Hematopoietic multipotent progenitor cell treated with erythropoietin and hydrocortisone succinate and interleukin-3 and kit ligand, for 8 days (in vitro differentiated cells): ENCODE measurements around the gene BPI.
"Not testable (repeated sequence)": the region's sequence is repeated elsewhere in the genome, so short reads cannot be mapped to it uniquely, and the experiment has no call there.

Source experiments
- DNase-seq: peaks from one replicate; pipeline ENCODE4 v3.0.0-alpha.2; 2015

Gene BPI

DNA sequence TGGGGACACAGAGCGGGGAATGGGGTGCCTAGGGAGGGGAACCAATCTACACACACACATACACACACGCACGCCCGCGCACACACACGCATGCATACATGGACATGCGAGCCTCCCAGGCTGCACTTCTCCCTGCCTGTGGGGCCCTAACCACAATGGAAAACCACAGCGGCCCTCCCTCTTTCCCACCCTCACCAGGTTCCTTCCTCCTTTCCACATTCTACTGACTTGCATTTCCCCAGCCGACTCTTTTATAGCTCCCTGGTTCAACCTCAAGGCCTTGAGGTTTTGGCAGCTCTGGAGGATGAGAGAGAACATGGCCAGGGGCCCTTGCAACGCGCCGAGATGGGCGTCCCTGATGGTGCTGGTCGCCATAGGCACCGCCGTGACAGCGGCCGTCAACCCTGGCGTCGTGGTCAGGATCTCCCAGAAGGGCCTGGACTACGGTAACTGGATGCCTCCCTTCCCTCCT is at the start of gene BPI:
TSS of gene BPI (plus strand) at position 249 of the 472 bp plus-strand sequence. CDS start at position 317, 68 bp downstream.
- DNase-seq: peak; percentile 30

DNA sequence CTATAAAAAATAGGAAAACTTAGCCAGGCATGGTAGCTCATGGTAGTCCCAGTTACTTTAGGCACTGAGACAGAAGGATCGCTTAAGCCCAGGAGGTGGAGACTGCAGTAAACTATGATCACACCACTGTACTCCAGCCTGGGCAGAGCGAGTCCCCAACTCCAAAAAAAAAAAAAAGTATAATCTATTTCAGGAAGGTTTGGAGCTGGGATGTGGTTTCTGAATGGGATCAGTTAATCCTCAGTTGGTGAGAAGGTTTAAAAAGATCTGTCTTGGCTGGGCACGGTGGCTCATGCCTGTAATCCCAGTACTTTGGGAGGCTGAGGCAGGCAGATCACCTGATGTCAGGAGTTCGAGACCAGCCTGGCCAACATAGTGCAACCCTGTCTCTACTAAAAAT is 49.3 kb upstream of the BPI start:
- DNase-seq: not testable (repeated sequence)

GRCh38 chr20:38255393-38255792 is 48.6 kb upstream of the BPI start:
- DNase-seq: no peak

DNA sequence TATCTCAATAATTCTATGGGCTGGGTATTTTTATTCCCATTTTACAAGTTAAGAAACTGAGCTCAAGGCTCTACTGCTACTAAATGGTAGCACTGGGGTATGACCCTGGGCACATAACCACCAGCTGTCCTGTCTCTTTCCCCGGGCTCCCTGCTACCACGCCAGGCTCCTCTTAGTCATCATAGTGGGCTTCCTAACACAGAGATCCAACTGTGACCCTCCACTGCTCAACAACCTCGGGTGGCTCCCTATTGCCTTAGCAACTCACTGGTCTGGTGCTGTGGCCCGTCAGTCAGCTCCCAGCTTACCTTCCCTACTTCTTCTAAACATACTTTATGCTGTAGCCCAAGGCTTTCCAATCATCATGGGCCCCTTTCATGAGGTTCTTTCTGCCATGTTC is 47.9 kb upstream of the BPI start:
- no peak for DNase-seq

DNA sequence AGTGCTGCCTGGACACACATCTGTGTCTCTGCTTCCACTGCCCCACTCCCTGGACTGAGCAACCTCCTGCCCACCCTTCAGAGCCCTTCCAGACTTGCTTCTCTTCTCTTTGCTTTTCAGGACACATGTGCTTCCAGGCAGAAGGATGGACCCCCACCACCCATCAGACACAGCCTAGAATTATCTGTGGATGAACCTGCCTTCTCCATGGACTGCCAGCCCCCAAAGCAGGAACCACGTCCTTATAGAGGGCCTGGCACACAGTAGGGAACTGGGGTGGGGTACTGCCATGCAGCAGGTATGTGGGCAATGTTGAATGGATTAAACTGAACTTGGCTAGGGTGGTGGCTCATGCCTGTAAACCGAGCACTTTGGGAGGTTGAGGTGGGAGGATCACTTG is 47.0 kb upstream of the BPI start:
- DNase-seq: no peak

DNA sequence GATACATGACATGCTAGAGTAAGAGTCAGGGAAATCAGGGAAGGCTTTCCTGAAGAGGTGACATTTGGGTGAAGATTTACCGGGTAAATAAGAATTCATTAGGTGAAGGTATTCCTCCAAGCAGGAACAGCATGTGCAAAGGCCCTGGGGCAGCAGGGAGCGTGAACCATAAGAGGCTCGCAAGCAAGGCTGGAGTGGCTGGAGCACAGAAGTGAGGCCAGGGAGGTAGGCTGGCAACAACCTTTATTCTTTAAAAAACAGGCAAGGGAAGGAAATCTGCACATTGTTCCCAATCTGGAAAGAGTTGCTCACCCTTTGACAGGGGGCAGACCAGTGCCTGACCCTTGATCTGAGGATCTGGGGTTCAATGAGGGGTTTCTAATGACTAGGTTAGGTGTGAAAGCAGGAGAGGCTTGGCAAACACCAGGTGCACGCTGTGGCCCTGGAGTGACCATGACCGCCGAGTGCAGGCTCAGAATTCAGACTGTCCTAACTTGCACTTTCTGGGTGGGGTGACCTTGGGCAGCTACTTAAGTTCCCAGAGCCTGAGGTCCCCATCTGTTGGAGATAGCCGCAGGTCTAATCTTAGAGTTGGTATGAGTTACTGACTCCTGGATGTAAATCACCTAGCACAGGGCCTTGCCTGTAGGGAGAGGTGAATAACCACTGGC is 45.3 kb upstream of the BPI start:
- DNase-seq: no peak

GRCh38 chr20:38260025-38260377 is 44.0 kb upstream of the BPI start:
- no peak for DNase-seq

- no peak for DNase-seq
Measured at GRCh38 chr20:38260378-38261053, 43.4 kb upstream of the BPI start, which contains the start of gene KIAA1755. Gene KIAA1755 (minus strand): TSS chr20:38260735. CDS start chr20:38260500, 235 bp downstream.

DNA sequence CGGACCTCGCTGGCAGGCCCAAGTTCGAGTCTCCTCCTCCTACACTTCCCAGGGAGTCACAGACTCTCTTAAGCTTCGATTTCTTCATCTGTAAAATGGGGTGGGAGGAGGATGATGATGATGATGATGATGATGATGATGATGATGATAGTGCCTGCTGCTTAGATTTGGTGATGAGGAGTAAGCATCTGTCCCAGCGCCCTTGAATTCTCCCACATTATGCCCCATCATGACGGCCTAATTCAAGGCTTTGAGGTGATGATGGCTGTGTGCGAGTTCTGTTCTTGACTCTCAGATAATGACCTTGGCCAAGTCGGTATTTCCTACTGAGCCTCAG is 42.9 kb upstream of the BPI start:
- no peak for DNase-seq

GRCh38 chr20:38262931-38263330 is 41.0 kb upstream of the BPI start:
- DNase-seq: no peak

- no peak for DNase-seq
Measured at GRCh38 chr20:38266426-38266825, 37.5 kb upstream of the BPI start.

DNA sequence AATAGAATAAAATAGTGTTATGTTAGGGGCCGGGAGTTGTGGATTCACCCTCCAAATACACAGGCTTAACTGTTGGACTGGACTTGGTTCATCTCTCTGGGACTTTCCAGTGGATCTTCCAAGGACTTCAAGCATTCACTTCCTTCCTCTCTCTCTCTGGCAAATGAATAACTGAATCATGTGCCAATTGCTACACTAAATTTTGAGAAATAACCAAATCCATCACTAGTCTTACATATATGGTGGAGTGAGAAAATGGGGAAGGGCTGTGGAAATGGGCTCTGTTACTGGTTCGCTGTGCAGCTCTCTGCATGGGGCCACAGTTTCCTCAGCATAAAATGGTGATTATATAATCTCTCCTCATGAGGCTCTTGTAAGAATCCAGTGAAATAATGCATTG is 36.7 kb upstream of the BPI start:
- DNase-seq: no peak

DNA sequence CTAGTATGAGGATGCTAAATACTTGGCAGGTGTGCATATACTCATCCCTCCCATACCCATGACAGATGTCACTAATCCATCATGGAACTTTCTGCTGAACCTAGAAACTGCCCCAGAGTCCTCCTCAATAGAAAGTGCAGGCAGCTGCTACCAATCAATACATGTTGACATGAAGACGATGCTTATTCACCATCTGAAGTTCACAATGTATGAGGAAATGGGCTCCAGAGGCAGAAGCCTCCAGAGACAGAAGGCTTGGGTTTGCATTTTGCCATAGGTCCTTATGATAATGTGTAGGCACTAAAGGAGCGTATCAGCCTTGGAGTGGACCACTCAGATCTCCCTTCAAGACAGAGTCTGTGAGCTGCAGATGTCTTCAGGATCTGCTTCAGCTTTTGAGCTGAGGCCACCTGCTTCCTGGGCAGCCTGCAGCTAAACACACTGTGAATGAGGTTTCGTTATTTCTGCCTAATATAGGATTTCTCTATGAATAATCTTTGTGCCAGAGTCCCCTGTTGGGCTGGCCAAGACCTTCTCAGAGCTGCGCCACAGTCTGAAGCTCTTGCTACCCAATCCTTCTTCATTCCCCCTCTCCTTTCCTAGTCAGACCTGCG is 35.9 kb upstream of the BPI start:
- DNase-seq: no peak

GRCh38 chr20:38269040-38269439 is 34.9 kb upstream of the BPI start:
- no peak for DNase-seq

DNA sequence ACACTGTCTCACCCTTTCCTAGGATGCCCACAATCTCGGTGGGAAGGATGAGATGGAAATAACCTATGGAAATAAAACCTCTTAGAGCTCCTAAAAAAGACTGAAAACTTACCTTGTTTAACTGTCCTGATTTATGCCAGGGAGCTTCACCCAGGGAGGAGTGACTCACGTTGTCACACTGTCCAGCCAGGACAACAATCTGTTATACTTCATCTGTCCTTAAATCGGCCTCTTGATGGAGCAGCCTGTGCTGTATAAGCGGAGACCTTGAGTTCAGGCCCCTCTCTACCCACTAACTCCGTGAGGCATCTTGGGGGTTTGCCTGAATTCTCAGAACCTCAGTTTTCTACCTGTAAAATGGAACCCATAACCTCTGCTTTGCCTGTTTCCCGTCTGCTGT is 34.2 kb upstream of the BPI start:
- no peak for DNase-seq

- no peak for DNase-seq
Measured at GRCh38 chr20:38270869-38271605, 32.9 kb upstream of the BPI start.

- DNase-seq: no peak
Measured at GRCh38 chr20:38271608-38272120, 32.3 kb upstream of the BPI start.

GRCh38 chr20:38272398-38272797 is 31.6 kb upstream of the BPI start:
- DNase-seq: no peak

DNA sequence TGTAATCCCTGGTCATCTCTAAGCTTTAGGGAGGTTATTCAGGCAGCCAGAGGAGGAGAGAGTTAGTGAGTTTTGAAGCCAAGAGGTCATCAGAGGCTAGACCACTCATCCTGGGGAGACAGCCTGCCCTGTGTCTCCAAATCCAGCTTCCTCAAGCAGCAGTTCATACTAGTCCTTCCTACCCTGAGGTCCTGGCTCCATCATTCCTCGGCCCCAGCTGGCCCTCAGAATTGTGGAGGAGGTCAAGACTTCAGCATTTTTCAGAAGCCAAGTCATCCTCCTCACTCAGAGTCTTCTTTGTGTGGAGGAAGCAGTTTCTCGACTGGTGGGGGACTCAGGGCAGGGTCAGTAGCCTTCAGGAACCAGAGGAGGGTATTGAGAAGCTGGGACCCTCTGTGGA is 31.0 kb upstream of the BPI start:
- DNase-seq: no peak

DNA sequence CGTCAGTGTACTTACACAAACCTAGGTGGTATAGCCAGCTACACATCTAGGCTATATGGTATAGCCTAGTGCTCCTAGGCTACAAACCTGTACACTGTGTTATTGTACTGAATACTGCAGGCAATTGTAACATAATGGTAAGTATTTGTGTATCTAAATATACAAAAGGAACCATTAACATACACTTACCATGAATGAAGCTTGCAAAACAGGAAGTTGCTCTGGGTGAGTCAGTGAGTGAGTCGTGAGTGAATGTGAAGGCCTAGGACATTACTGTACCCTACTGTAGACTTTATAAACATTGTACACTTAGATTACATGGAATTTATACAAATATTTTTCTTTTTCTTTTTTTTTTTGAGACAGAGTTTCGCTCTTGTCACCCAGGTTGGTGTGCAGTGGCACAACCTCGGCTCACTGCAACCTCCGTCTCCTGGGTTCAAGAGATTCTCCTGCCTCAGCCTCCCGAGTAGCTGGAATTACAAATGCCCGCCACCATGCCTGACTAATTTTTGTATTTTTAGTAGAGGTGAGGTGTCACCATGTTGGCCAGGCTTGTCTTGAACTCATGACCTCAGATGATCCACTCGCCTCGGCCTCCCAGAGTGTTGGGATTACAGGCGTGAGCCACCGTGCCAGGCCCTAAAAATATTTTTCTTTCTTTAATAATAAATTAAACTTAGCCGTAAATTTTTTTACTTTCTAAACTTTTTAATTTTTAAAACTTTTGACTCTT is 28.0 kb upstream of the BPI start:
- DNase-seq: no peak

- DNase-seq: no peak
Measured at GRCh38 chr20:38277285-38277684, 26.7 kb upstream of the BPI start.

DNA sequence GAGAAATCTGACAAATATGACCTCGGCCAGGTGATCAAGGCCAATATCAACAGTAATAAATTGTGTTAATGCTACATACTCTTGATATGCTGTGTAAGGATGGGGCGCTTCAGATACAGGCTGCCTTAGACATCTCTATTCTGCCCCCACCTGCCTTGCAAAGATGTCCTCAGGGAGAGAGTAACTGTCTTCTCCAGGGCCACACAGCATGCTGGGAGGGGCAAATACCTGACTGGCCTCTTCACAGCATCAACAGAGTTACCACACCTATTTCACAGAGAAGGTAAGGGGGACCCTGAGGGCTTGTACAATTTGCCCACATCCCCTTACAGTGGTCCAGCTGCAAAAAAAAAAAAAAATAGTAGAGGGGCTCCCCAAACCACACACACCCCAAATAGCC is 26.3 kb upstream of the BPI start:
- DNase-seq: no peak

DNA sequence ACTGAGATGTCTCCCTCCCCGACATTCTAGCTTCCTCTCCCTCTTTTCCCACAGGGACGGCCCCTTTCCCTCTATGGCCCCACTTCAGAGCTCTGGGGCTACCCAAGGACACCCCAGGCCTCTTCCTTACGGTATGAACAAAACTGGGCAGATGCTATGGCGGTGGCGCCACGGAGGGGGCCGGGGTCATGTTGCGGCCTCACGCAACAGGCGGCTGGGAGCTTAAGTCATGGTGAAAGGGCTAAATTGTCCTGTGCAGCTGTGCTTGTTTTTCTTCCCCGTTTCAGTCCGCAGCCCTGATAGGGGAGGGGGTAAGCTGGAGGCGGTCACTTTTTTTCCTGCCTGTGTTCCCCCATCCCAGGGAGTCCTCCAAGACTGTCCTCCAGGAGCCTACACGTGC is 25.8 kb upstream of the BPI start:
- DNase-seq: no peak
